PC-3 (cell line): ENCODE data around the gene FCRL5. TPM values are rescaled to one million over a fixed set of nuclear protein-coding genes. Genes with fewer than 3 reads are reported as not detected.

Experiments used
- ATAC-seq: fragments of 200-7000 bp; cut with Tn5 transposase; 2 replicates; pipeline ENCODE4 v1.9.1; 2020; ENCODE audit warnings: mild to moderate bottlenecking, moderate library complexity
- BruUV-seq: library from RNA; stranded (reverse); fragments of 400-500 nt; replicated peaks from 2 replicates; lab custom pipeline; 2021; lab: Mats Ljungman, UMichigan
- CTCF ChIA-PET: fragments of 300-600 bp; sonication (Branson Sonifier 250); formaldehyde crosslinking; loops from one replicate; lab custom pipeline; 2022; ENCODE audit warnings: antibody characterized with exemption; lab: Charles Lee
- POLR2A ChIA-PET: fragments of 300-600 bp; sonication (Branson Sonifier 250); formaldehyde crosslinking; loops from one replicate; lab custom pipeline; 2022; ENCODE audit warnings: antibody characterized with exemption; ENCODE audit not compliant: unreplicated experiment; lab: Charles Lee
- DNase-seq: peaks from one replicate; pipeline ENCODE4 v3.0.0-alpha.2; 2015
- H2AFZ ChIP-seq: fragments of 300-600 bp; sonication (generic); 2 replicates; pipeline ENCODE4 v1.6.0; 2016; ENCODE audit warnings: antibody characterized with exemption, low read length
- H3F3A ChIP-seq: fragments of 300-600 bp; sonication (generic); one replicate; pipeline ENCODE4 v1.6.0; 2017; ENCODE audit warnings: antibody characterized with exemption, low read length, control low read depth, mild to moderate bottlenecking; ENCODE audit not compliant: unreplicated experiment
- H3K27ac ChIP-seq: fragments of 300-600 bp; sonication (generic); 2 replicates; pipeline ENCODE4 v1.5.1; 2016; ENCODE audit warnings: mild to moderate bottlenecking, low read length
- H3K27me3 ChIP-seq: fragments of 300-600 bp; sonication (generic); 2 replicates; pipeline ENCODE4 v1.6.1; 2016; ENCODE audit warnings: low read length, mixed read lengths
- H3K36me3 ChIP-seq: fragments of 300-600 bp; sonication (generic); 2 replicates; pipeline ENCODE4 v1.6.1; 2016; ENCODE audit warnings: low read depth, mixed run types, low read length, mixed read lengths
- H3K4me1 ChIP-seq: fragments of 300-600 bp; sonication (generic); 2 replicates; pipeline ENCODE4 v1.5.1; 2016; ENCODE audit warnings: low read length; ENCODE audit not compliant: insufficient read depth
- H3K4me2 ChIP-seq: fragments of 300-600 bp; sonication (generic); 2 replicates; pipeline ENCODE4 v1.6.0; 2016; ENCODE audit warnings: low read length
- H3K4me3 ChIP-seq: fragments of 300-600 bp; sonication (generic); 2 replicates; pipeline ENCODE4 v1.5.1; 2016; ENCODE audit warnings: mild to moderate bottlenecking, low read length, mixed read lengths
- H3K79me2 ChIP-seq: fragments of 300-600 bp; sonication (generic); 2 replicates; pipeline ENCODE4 v1.6.1; 2017; ENCODE audit warnings: low read length, mixed read lengths
- H3K9ac ChIP-seq: fragments of 300-600 bp; sonication (generic); 2 replicates; pipeline ENCODE4 v1.6.0; 2016; ENCODE audit warnings: mild to moderate bottlenecking, low read length
- H3K9me2 ChIP-seq: fragments of 300-600 bp; sonication (generic); replicated peaks from 2 replicates; pipeline ENCODE4 v1.6.1; 2016; ENCODE audit warnings: mixed run types, low read length, mixed read lengths
- H3K9me3 ChIP-seq: fragments of 300-600 bp; sonication (generic); 2 replicates; pipeline ENCODE4 v1.6.1; 2016; ENCODE audit warnings: low read length, mixed read lengths
- H4K20me1 ChIP-seq: fragments of 300-600 bp; sonication (generic); 2 replicates; pipeline ENCODE4 v1.6.1; 2016; ENCODE audit warnings: low read length, mixed read lengths
- EZH2 ChIP-seq: fragments of 300-600 bp; sonication (generic); IDR thresholded peaks from one replicate; pipeline ENCODE4 v1.6.1; 2017; ENCODE audit warnings: antibody characterized with exemption, mild to moderate bottlenecking, low read length; ENCODE audit not compliant: unreplicated experiment
- EZH2phosphoT487 ChIP-seq: fragments of 300-600 bp; sonication (generic); IDR thresholded peaks from 2 replicates; pipeline ENCODE4 v1.6.1; 2018; ENCODE audit warnings: mild to moderate bottlenecking, antibody characterized with exemption, low read length, borderline replicate concordance
- intact Hi-C: fragments of 100-400 bp; cut with micrococcal nuclease; formaldehyde crosslinking; loops from 2 replicates; pipeline ENCODE4 v1.9.0; 2023
- total RNA-seq: library from RNA; depleted of rRNA; stranded (reverse); fragments of >200 nt; gene quantifications from 2 replicates; pipeline ENCODE4 v1.2.3, GENCODE V29; 2014
- TF ChIP-seq, protein P1 (sequence below): fragments of 300-600 bp; sonication (generic); conservative IDR thresholded peaks from 2 replicates; pipeline ENCODE4 v1.5.1; 2017; ENCODE audit warnings: antibody characterized with exemption, low read depth, mild to moderate bottlenecking, low read length

Gene FCRL5
- total RNA-seq, 1 experiment from 2014 or later = not detected

DNA sequence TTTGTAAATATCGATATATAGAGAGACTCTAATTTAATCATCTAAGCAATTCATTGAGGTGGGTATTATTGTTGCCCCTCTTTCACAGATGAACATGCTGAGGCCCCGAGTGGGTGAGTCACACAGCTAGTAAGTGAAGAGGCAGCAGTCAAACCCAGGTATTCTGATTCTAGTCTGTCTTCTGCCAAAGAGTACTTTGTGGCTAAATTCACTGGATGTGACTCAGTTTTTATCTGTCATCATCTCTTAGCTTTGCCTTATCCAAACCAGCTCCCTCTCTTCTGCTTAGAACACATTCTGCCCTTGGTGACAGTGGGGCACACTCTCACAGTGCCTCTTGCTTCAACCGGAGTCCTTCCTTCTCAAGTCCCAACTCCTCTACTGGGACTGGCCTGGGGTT is 11.5 kb downstream of the FCRL5 start:
- Histone ChIP-seq H3K27me3 (peaks cover 39% of the 10 kb centered on the region), H2AFZ (no peak overlapping the region), H3K9me2 (no peaks in the 10 kb centered on the region), H3K36me3 (no peaks in the 10 kb centered on the region), H3K9ac (no peak overlapping the region), H3K27ac (no peak overlapping the region), H3K79me2 (no peaks in the 10 kb centered on the region), H3K4me3 (no peak overlapping the region), H4K20me1 (no peaks in the 10 kb centered on the region), H3K4me1 (no peaks in the 10 kb centered on the region), H3K4me2 (no peak overlapping the region), H3F3A (no peaks in the 10 kb centered on the region), H3K9me3 (no peaks in the 10 kb centered on the region)
- intact Hi-C loops = no loop called here
- TF ChIP-seq EZH2 (no peak), EZH2phosphoT487 (no peak)
- TF ChIP-seq, protein P1, sequence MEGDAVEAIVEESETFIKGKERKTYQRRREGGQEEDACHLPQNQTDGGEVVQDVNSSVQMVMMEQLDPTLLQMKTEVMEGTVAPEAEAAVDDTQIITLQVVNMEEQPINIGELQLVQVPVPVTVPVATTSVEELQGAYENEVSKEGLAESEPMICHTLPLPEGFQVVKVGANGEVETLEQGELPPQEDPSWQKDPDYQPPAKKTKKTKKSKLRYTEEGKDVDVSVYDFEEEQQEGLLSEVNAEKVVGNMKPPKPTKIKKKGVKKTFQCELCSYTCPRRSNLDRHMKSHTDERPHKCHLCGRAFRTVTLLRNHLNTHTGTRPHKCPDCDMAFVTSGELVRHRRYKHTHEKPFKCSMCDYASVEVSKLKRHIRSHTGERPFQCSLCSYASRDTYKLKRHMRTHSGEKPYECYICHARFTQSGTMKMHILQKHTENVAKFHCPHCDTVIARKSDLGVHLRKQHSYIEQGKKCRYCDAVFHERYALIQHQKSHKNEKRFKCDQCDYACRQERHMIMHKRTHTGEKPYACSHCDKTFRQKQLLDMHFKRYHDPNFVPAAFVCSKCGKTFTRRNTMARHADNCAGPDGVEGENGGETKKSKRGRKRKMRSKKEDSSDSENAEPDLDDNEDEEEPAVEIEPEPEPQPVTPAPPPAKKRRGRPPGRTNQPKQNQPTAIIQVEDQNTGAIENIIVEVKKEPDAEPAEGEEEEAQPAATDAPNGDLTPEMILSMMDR = no peak
- ATAC-seq = no peak
- peak; percentile 29 for DNase-seq
- BruUV-seq = no TSS peak
- CTCF ChIA-PET = no interaction called here
- POLR2A ChIA-PET = no interaction called here

DNA sequence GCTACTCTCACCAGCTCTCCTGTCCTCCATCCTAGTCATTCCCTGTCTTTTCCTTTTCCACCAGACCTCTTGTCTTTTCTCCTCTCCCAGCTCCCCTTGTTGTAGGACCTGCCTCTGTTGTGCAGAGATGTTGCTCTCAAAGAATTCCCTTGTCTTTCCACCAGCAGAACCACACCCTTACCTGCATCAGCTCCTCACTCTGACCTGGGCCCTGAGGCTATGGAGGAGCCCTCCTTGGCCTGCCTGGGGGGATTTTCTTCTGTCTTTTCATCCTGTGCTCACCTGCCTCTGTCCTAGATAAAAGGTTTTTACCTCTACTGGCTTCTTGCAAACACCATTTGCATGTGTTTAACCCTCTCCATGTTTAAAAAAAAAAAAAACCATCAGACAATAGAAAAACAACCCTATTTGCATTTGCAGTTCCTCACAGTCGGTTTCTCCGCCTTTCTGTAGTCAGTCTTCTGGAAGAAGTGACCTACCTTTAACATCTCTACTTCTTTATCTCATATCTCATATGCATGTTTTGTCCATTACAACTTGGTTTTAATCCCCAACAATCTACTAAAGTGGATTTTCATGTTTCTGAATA is 12.1 kb downstream of the FCRL5 start:
- BruUV-seq = no TSS peak
- H4K20me1 ChIP-seq = no peaks in the 10 kb centered on the region
- ChIA-PET POLR2A (no interaction called here), CTCF (no interaction called here)
- intact Hi-C loops = no loop called here
- H3F3A ChIP-seq = no peaks in the 10 kb centered on the region
- H3K9ac ChIP-seq = no peak overlapping the region
- no peak overlapping the region for H3K4me2 ChIP-seq
- DNase-seq = no peak
- no peak overlapping the region for H2AFZ ChIP-seq
- no peak for TF ChIP-seq EZH2phosphoT487
- TF ChIP-seq, protein P1 = no peak
- TF ChIP-seq EZH2 = no peak
- no peaks in the 10 kb centered on the region for H3K9me2 ChIP-seq
- no peak for ATAC-seq
- H3K79me2 ChIP-seq = no peaks in the 10 kb centered on the region
- peaks cover 34% of the 10 kb centered on the region for H3K27me3 ChIP-seq
- H3K9me3 ChIP-seq = no peaks in the 10 kb centered on the region
- no peaks in the 10 kb centered on the region for H3K36me3 ChIP-seq
- H3K4me1 ChIP-seq = no peaks in the 10 kb centered on the region
- H3K27ac ChIP-seq = no peak overlapping the region
- no peak overlapping the region for H3K4me3 ChIP-seq

DNA sequence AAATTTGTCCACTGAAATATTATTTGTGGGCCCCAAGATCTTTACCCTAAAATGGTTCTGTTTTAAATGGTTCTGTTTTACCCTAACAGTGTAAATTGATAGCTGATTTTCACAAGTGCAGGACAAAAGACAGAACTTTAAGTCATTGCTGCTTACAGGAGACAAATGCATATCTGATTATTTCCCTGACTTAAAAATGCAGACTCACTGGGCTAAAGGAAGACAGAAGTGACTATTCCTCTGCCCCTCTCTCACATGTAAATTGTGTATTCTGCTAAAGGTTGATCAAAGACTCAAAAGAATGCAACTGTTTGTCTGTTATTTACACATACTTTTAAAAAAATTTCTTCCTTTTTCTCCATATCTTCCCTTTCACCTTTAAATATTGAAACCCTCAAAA is 12.7 kb downstream of the FCRL5 start:
- intact Hi-C loops = no loop called here
- Histone ChIP-seq H3K4me3 (no peak overlapping the region), H3K27me3 (peaks cover 28% of the 10 kb centered on the region), H3K79me2 (no peaks in the 10 kb centered on the region), H3K9me3 (no peaks in the 10 kb centered on the region), H3K4me2 (no peak overlapping the region), H3K9me2 (no peaks in the 10 kb centered on the region), H3F3A (no peaks in the 10 kb centered on the region), H3K36me3 (no peaks in the 10 kb centered on the region), H4K20me1 (no peaks in the 10 kb centered on the region), H3K27ac (no peak overlapping the region), H3K4me1 (no peaks in the 10 kb centered on the region), H3K9ac (no peak overlapping the region), H2AFZ (no peak overlapping the region)
- ChIA-PET CTCF (no interaction called here), POLR2A (no interaction called here)
- no TSS peak for BruUV-seq
- ATAC-seq (no peak), DNase-seq (no peak)
- TF ChIP-seq, protein P1 = no peak
- TF ChIP-seq EZH2 = no peak
- no peak for TF ChIP-seq EZH2phosphoT487
